Measurements from ENCODE around the gene KLHL6. TPM values are rescaled to one million over a fixed set of nuclear protein-coding genes. Genes with fewer than 3 reads are reported as not detected.

Gene KLHL6
- total and polyA plus RNA-seq, 2 of the 13 experiments (the other 11 are each of a cell fraction or from before 2014, with no cell fraction given): not detected

- DNase-seq (ENCODE audit: low spot score) (no peak), FAIRE-seq (no peak), ATAC-seq (no peak)
- Histone ChIP-seq H3K9ac (ENCODE audit: insufficient read depth, low read depth, low read length) (no peak overlapping the region), H2AFZ (ENCODE audit: low read length) (no peak overlapping the region), H3K4me1 (ENCODE audit: insufficient read depth, low read length) (peaks cover 10% of the 10 kb centered on the region; the same call in 1 of the 2 replicates), H3K36me3 (replicated peaks in 1 of 2; ENCODE audit: control insufficient read depth in 1 of 2, insufficient read depth in 2 of 2, low read length in 2 of 2) (no peaks in the 10 kb centered on the region), H3K4me2 (ENCODE audit: low read depth, low read length) (no peak overlapping the region), H3K27me3 (ENCODE audit: control insufficient read depth in 1 of 2, insufficient read depth in 2 of 2, low read length in 2 of 2) (peaks cover 0 to 9% of the 10 kb centered on the region in 2 experiments; a peak in 1 of 5 replicates), H3K4me3 (replicated peaks in 1 of 3; ENCODE audit: insufficient read depth in 1 of 3, low read depth in 2 of 3, low read length in 3 of 3) (no peak overlapping the region), H4K20me1 (ENCODE audit: insufficient read depth, low read length) (no peaks in the 10 kb centered on the region), H3K27ac (ENCODE audit: extremely low read length, insufficient read depth, low read length) (no peak overlapping the region), H3K79me2 (ENCODE audit: insufficient read depth, low read length) (no peaks in the 10 kb centered on the region), H3K9me3 (ENCODE audit: low read length) (no peaks in the 10 kb centered on the region)
- in situ Hi-C loops (cut with HindIII; ENCODE audit: extremely low pct_ligation_motif_present, low pct_unique_long_range_greater_than_20kb) (loop anchor here (10.0 kb wide), 1 partner anchor 278 kb away; no protein-coding TSS in a partner anchor), intact Hi-C loops (cut with micrococcal nuclease; ENCODE audit: unreplicated experiment) (no loop called here)
- ChIA-PET POLR2A (no interaction called here), CTCF (ENCODE audit: low intra/inter-chr PET ratio, low total read pairs) (no interaction called here)
- BruUV-seq (replicated peaks): no TSS peak
- TF ChIP-seq SSRP1 (CRISPR knock-in tag; IDR thresholded peaks at IDR 0.05): no peak
- no peak for TF ChIP-seq CREB3 (CRISPR knock-in tag; IDR thresholded peaks at IDR 0.05)
- TF ChIP-seq RNF219 (CRISPR knock-in tag; IDR thresholded peaks at IDR 0.05): no peak
- no peak for TF ChIP-seq HNRNPUL1 (IDR thresholded peaks at IDR 0.05; ENCODE audit: low read depth, low read length)
- no peak for TF ChIP-seq POLR2A (IDR thresholded peaks at IDR 0.05; ENCODE audit: insufficient read depth in 1 of 2, low read depth in 2 of 2, low read length in 2 of 2)
- TF ChIP-seq ELF3 (CRISPR knock-in tag; IDR thresholded peaks at IDR 0.05): no peak
- no peak for TF ChIP-seq PAX8 (CRISPR knock-in tag; IDR thresholded peaks at IDR 0.05; ENCODE audit: borderline replicate concordance)
- TF ChIP-seq ZNF724P (CRISPR knock-in tag; IDR thresholded peaks at IDR 0.05; ENCODE audit: borderline replicate concordance): no peak
- TF ChIP-seq SMYD3 (CRISPR knock-in tag; IDR thresholded peaks at IDR 0.05): no peak
- TF ChIP-seq PLRG1 (conservative IDR thresholded peaks at IDR 0.05): no peak
- no peak for TF ChIP-seq MXD4 (CRISPR knock-in tag; IDR thresholded peaks at IDR 0.05)
- TF ChIP-seq SNAPC4 (CRISPR knock-in tag; IDR thresholded peaks at IDR 0.05): no peak
- TF ChIP-seq RARG (CRISPR knock-in tag; IDR thresholded peaks at IDR 0.05; ENCODE audit: low read depth): no peak
- WGBS (ENCODE audit: low lambda C conversion rate): 48% methylated on average over 3 of the region's 4 CpGs
Observed at GRCh38 chr3:183487016-183487415, 68.5 kb downstream of the KLHL6 start.

Measured in HepG2 (cell line).